Right cardiac atrium (tissue), 5 donors: ENCODE data around the gene PDE1A. TPM values are rescaled to one million over a fixed set of nuclear protein-coding genes. Genes with fewer than 3 reads are reported as not detected.
A peak's percentile ranks its signal among the peaks of the same experiment; 100 is the strongest.
"Not testable (repeated sequence)": the region's sequence is repeated elsewhere in the genome, so short reads cannot be mapped to it uniquely, and the experiment has no call there.

ENCODE experiments used
- ATAC-seq, 2 donors: fragments of 200-7000 bp; cut with Tn5 transposase; one replicate each; pipeline versions ENCODE4 v1.8.0 to v1.9.1; 2020; ENCODE audit warnings: moderate library complexity in 2 of 2, mild to moderate bottlenecking in 1 of 2
- DNase-seq, 3 donors: peaks; one replicate each; pipeline ENCODE4 v3.0.0-alpha.2; 2020
- H3K27ac ChIP-seq: one replicate; pipeline ENCODE4 v1.5.1; 2013; ENCODE audit warnings: mild to moderate bottlenecking, low read length, control low read depth, moderate library complexity
- H3K27me3 ChIP-seq: one replicate; pipeline ENCODE4 v1.6.1; 2013; ENCODE audit not compliant: control insufficient read depth, insufficient read depth
- H3K4me1 ChIP-seq: one replicate; pipeline ENCODE4 v1.6.1; 2013; ENCODE audit warnings: low read length; ENCODE audit not compliant: control insufficient read depth, insufficient read depth
- H3K4me3 ChIP-seq: one replicate; pipeline ENCODE4 v1.5.1; 2013; ENCODE audit warnings: low read length, control low read depth
- H3K9me3 ChIP-seq: one replicate; pipeline ENCODE4 v1.6.1; 2013; ENCODE audit warnings: low read length; ENCODE audit not compliant: control insufficient read depth
- WGBS: extraction: QIAGEN DNeasy Blood & Tissue Kit; methylation state at CpG from one replicate; pipeline ENCODE4 v1.1.7; 2013; 5-methylcytosine and 5-hydroxymethylcytosine counted together
- intact Hi-C, 4 donors: fragments of 100-400 bp; cut with DNase I; formaldehyde crosslinking; loops; one replicate each; pipeline versions ENCODE4 v1.11.0 to v1.14.0; 2022 to 2023
- polyA plus RNA-seq: library from polyadenylated mRNA; stranded (reverse); fragments of 200-250 nt; gene quantifications from one replicate; pipeline ENCODE4 v1.2.3, GENCODE V29; 2013
- total RNA-seq, 4 donors: library from RNA; stranded (reverse); fragmentation: NEBNext Ultra II Directional; extraction: Animal tissue kit (Norgen Biotek cat#: 25700); gene quantifications; one replicate each; pipeline ENCODE4 v1.2.1, GENCODE V29; 2021
- donor health status: healthy with polysubstance abuse.
- donor health status: DM: no; HTN: yes; CAD: no.
- donor health status: DM: no; HTN: no; CAD: no.
- donor health status: DM: no; HTN: yes; CAD: no; lungs with severe emphysema.
- donor health status: DM: yes; HTN: yes; CAD: no.

Gene PDE1A
- total and polyA plus RNA-seq, 5 donors: 6.1 to 16.0 (median 14.5) TPM

- no peaks in the 10 kb centered on the region for H3K9me3 ChIP-seq
- intact Hi-C loops: no loop called here
- H3K4me3 ChIP-seq: no peak overlapping the region
- no peaks in the 10 kb centered on the region for H3K27me3 ChIP-seq
- no peaks in the 10 kb centered on the region for H3K4me1 ChIP-seq
- no peak for DNase-seq
- no peak overlapping the region for H3K27ac ChIP-seq
- 88% methylated on average over 2 of the region's 2 CpGs for WGBS
- ATAC-seq: no peak
Measured at GRCh38 chr2:182410120-182410519, 16.7 kb downstream of the PDE1A start.

- intact Hi-C loops: no loop called here
- WGBS: 40% methylated on average over 1 of the region's 1 CpG
- H3K4me1 ChIP-seq: no peaks in the 10 kb centered on the region
- no peaks in the 10 kb centered on the region for H3K9me3 ChIP-seq
- H3K4me3 ChIP-seq: no peak overlapping the region
- no peak for ATAC-seq
- no peak overlapping the region for H3K27ac ChIP-seq
- no peaks in the 10 kb centered on the region for H3K27me3 ChIP-seq
- no peak for DNase-seq
Measured at GRCh38 chr2:182406221-182406620, 20.6 kb downstream of the PDE1A start.

DNA sequence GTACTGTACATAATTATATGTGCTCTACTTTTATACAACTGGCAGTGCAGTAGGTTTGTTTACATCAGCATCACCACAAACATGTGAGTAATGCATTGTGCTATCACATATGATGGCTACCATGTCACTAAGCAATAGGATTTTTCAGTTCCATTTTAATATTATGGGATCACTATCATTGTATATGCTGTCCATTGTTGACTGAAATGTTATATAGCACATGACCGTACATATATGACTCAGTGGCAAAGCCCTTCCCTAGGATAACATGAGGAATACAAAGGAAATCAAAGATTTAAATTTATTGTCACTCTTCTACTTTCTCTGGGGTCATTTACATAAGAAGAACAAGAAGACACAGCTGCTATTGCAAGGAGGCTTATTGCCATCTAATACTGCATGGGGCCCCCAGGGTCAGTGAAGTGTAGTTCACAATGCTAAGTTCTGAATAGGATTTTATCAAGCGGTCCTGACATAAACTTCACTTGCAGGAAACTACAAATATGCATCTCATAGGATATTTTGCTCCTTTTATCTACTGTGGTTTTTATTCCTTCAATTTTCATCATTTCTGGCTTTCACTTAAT, 21.8 kb downstream of the PDE1A start:
- no peaks in the 10 kb centered on the region for H3K27me3 ChIP-seq
- ATAC-seq: no peak
- intact Hi-C loops: no loop called here

DNA sequence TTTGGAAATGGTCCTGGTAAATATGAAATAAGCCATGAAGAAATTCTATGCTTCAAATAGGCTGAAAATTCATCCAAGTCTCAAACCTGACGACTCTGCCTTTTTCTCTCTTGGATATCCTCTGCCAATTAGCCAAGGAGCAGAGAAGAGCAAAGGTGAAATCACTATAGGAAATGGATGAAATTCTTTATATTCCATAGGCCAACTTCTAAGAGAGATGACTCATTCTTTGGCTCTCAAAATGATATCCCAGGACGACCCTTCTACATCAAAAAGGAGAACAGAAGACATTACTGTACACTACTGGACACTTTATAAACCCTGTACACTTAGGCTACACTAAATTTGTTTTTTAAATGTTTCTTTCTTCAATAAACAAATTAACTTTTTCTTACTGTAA, 22.7 kb downstream of the PDE1A start:
- H3K27ac ChIP-seq: no peak overlapping the region
- 45% methylated on average over 2 of the region's 2 CpGs for WGBS

More for the DNA sequence above, 21.8 kb downstream of the PDE1A start:
- Histone ChIP-seq H3K9me3 (no peaks in the 10 kb centered on the region), H3K4me3 (no peak overlapping the region), H3K27ac (no peak overlapping the region), H3K4me1 (no peaks in the 10 kb centered on the region)
- DNase-seq: no peak
- WGBS: 81% methylated on average over 2 of the region's 2 CpGs

DNA sequence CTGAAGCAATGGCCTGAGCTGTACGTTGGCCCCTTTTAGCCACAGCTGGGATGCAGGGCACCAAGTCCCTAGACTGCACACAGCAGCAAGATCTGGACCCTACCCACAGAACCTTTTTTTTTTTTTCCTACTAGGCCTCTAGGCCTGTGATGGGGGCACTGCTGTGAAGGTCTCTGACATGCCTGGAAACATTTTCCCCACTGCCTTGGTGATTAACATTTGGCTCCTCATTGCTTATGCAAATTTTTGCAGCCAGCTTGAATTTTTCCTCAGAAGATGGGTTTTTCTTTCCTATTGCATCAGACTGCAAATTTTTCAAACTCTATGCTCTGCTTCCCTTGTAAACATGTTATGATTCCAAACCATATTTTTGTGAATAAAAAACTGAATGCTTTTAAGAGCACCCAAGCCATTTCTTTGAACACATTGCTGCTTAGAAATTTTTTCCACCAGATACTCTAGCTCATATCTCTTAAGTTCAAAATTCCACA, 33.5 kb downstream of the PDE1A start:
- no peaks in the 10 kb centered on the region for H3K9me3 ChIP-seq
- no peak overlapping the region for H3K27ac ChIP-seq
- DNase-seq: no peak
- WGBS: 86% methylated on average over 1 of the region's 1 CpG
- intact Hi-C loops: no loop called here
- ATAC-seq: no peak
- H3K27me3 ChIP-seq: no peaks in the 10 kb centered on the region
- no peak overlapping the region for H3K4me3 ChIP-seq
- H3K4me1 ChIP-seq: no peaks in the 10 kb centered on the region

More for the DNA sequence above, 22.7 kb downstream of the PDE1A start:
- no peak for DNase-seq
- H3K4me1 ChIP-seq: no peaks in the 10 kb centered on the region
- no peak for ATAC-seq
- no peaks in the 10 kb centered on the region for H3K9me3 ChIP-seq
- no peak overlapping the region for H3K4me3 ChIP-seq
- intact Hi-C loops: no loop called here
- H3K27me3 ChIP-seq: no peaks in the 10 kb centered on the region

DNA sequence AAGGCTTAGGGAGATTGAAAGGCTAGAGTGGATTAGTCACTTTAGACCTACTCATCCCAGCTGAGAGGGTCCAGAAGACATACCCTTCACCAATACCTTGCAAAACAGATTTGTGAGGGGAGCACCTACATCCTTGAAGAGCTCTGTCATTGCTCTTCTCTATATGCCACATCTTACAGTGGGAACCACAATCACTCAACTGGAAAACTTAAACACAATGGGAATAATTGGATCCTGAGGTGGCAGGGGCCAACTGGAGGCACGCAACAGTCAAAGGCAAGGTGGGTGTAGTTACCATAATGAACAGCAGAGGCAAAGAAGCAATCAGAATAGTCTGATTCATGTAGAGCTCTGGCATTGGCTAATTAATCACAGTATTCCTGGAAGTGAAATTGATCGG, 35.4 kb downstream of the PDE1A start:
- no peaks in the 10 kb centered on the region for H3K27me3 ChIP-seq
- no peak overlapping the region for H3K4me3 ChIP-seq
- intact Hi-C loops: no loop called here
- 74% methylated on average over 2 of the region's 2 CpGs for WGBS
- H3K9me3 ChIP-seq: no peaks in the 10 kb centered on the region
- no peak for DNase-seq
- no peaks in the 10 kb centered on the region for H3K4me1 ChIP-seq
- no peak overlapping the region for H3K27ac ChIP-seq
- ATAC-seq: no peak

DNA sequence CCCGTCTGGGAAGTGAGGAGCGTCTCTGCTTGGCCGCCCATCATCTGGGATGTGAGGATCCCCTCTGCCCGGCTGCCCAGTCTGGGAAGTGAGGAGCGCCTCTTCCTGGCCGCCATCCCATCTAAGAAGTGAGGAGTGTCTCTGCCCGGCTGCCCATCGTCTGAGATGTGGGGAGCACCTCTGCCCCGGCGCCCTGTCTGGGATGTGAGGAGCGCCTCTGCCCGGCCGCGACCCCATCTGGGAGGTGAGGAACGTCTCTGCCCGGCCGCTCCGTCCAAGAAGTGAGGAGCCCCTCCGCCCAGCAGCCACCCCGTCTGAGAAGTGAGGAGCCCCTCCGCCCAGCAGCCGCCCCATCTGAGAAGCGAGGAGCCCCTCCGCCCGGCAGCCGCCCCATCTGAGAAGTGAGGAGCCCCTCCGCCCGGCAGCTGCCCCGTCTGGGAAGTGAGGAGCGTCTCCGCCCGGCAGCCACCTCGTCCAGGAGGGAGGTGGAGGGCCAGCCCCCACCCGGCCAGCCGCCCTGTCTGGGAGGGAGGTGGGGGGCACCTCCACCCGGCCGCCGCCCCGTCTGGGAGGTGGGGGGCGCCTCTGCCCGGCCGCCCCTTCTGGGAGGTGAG, 40.5 kb downstream of the PDE1A start:
- H3K27me3 ChIP-seq, ATAC-seq, H3K9me3 ChIP-seq, intact Hi-C loops, H3K27ac ChIP-seq, H3K4me3 ChIP-seq, H3K4me1 ChIP-seq: not testable (repeated sequence)
- WGBS: 92% methylated on average over 42 of the region's 42 CpGs
- peak in 2 of 3 donors; percentile 11 to 62 for DNase-seq

GRCh38 chr2:182384860-182385259, 42.0 kb downstream of the PDE1A start:
- Histone ChIP-seq H3K27me3 (no peaks in the 10 kb centered on the region), H3K9me3 (peaks cover 4% of the 10 kb centered on the region), H3K4me3 (no peak overlapping the region), H3K27ac (no peak overlapping the region), H3K4me1 (no peaks in the 10 kb centered on the region)
- no peak for ATAC-seq
- intact Hi-C loops: no loop called here
- DNase-seq: no peak

DNA sequence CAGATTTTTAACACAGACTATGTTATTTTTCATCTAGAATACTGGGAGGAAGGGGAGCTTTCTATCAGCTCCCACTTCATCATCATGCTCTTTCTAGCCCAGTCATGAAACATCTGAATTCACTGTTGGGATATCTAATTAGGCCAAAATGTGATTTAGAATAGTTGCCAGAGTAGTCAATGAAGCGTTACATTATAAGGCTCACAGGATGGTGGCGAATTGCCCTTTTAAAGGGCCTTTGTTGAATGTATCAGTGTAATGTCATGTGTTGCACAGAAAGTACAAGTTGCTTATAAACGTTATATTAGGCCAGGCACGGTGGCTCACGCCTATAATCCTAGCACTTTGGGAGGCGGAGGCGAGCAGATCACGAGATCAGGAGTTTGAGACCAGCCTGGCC, 45.6 kb downstream of the PDE1A start:
- no peak overlapping the region for H3K4me3 ChIP-seq
- ATAC-seq (no peak), DNase-seq (no peak)
- H3K4me1 ChIP-seq: no peaks in the 10 kb centered on the region
- H3K27ac ChIP-seq: no peak overlapping the region
- H3K9me3 ChIP-seq: peaks cover 4% of the 10 kb centered on the region
- 83% methylated on average over 8 of the region's 8 CpGs for WGBS
- no peaks in the 10 kb centered on the region for H3K27me3 ChIP-seq
- intact Hi-C loops: no loop called here

GRCh38 chr2:182379241-182379640, 47.6 kb downstream of the PDE1A start:
- Histone ChIP-seq H3K9me3 (peaks cover 4% of the 10 kb centered on the region), H3K27me3 (no peaks in the 10 kb centered on the region), H3K4me3 (no peak overlapping the region), H3K27ac (no peak overlapping the region), H3K4me1 (no peaks in the 10 kb centered on the region)
- 5% methylated on average over 1 of the region's 1 CpG for WGBS
- ATAC-seq: peak; percentile 75 to 80
- DNase-seq: no peak
- intact Hi-C loops: no loop called here

- Histone ChIP-seq H3K27ac (no peak overlapping the region), H3K27me3 (no peaks in the 10 kb centered on the region), H3K4me1 (no peaks in the 10 kb centered on the region), H3K4me3 (no peak overlapping the region), H3K9me3 (peaks cover 2% of the 10 kb centered on the region)
- intact Hi-C loops: no loop called here
- DNase-seq: no peak
- 29% methylated on average over 2 of the region's 2 CpGs for WGBS
- ATAC-seq: peak; percentile 42 to 50
Measured at GRCh38 chr2:182378759-182379158, 48.1 kb downstream of the PDE1A start.
